Endometrium (tissue), 2 donors: ENCODE measurements around the gene NSDHL.

Source experiments
- FAIRE-seq: peaks from 2 replicates; lab custom pipeline; 2012; peaks lifted over from hg19 to GRCh38; lab: Jason Lieb, UNC
- donor health status: control.
- donor health status: control.

The NSDHL gene

DNA sequence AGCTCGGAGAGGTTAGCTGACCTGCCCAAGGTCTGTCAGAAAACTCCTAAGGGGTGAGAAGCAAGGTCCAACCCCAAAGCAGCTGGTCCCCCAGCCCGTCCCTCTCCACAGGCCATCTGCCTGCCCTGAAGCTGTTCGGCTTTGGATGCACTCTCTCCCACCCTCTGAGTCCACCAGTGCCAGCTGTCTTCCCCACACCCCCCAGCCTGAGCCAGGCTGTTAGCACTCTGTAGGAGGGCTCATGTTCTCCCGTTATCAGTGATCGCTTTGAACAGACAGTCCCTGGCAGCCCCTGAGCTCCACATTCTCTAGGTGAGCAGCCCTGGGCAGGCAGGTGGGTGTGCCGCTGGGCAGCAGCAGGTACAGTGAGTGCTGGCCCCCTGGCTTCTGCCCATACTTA lies 83.0 kb downstream of the NSDHL start:
- FAIRE-seq = no peak

DNA sequence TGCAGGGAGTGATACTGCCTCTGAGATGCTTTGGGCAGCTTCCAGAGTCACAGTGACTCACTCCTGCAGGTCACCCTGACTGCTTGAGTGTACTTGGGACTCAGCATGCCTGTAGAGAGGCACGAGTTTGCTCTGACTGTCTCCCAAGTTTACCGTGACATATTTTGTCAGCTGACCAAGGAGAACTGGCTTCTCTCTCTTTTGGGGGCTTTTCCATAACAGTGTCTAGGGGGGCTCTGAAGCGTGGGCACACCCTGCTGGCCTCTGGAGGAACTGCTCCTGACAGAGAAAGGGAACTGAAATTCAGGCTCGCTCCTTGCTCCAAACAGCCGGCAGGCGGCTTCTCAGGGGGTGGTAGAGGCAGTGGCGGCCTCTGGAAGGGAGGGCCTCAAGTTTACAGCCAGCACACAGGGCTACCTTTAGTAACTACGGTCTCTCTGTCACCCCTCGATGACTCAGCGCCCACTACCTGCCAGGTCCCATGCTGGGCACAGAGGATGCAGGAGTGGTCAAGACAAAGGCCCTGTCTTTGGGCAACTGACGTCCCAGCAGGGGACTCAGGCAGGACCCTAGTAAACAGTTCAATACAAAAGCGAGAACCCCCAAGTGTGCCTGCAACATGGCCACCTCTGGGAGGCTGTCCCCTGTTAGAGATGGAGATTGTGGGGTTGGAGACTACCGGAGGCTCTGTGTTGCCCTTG lies 84.8 kb downstream of the NSDHL start:
- peak; percentile 85 for FAIRE-seq

DNA sequence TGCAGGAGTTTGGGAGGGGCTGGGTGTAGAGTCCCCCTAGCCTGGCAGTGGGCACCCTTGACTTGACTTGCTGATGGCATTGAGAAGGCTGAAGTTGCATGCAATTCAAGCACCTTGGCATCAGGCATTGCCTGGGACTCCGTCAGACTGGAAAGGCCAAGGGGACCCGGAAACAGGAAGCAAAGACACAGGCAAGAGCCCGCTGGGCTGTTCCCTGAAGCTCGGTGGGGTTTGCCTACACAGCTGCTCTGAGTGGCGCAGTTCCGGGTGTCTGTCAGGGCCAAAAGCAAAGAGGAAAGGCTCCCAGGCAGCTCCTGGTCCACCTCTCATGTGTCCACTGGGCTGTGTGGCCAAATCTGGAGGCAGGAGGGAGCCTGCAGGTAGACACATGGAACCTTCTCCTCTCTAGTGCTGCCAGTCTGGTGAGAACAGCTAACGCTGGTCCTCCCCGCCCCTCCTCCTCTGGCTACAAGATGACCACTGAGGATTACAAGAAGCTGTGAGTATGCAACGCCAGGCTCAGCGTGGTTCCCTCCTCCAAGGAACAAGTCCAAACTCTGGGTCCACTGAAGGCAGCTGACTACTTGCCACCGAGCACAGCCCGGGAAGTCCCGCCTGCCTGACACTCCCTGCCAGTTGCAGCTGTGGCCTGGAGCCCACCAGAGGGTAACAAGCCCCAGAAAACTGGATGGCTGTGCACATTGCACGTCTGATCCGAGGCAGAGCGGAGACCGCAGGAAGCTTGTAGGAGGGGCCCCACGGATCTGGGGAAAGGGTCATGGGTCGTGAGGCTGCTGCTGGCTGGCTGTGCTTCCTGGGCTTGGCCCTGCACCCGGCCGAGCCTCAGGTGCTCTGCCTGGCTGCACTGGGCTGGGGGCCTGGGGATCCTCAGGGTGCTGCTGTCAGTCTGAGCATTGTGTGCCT lies 87.1 kb downstream of the NSDHL start:
- FAIRE-seq = no peak

DNA sequence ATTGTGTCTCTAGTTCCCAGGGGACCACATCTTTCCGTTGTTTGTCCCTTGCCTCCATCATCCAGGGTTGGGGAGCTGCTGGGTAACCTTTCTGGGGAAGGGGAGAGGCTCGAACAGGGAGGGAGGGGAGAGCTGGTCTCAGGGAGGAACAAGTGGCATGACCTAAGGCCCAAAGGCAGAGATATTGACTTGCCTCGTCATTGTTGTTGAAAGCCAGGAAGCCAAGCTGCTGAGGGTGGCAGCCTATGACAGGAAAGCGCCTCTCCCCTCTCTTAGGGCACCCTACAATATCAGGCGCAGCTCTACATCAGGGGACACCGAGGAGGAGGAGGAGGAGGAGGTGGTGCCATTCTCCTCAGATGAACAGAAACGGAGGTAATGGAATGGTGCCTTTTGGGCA lies 87.8 kb downstream of the NSDHL start:
- FAIRE-seq = no peak
